ENCODE measurements around the gene IL6ST. TPM values are rescaled to one million over a fixed set of nuclear protein-coding genes. Genes with fewer than 3 reads are reported as not detected.

IL6ST gene
- total RNA-seq, 3 donors from 2014 or later: 78.0 to 209 (median 126) TPM

- ATAC-seq: no peak
- no peaks in the 10 kb centered on the region for H3K4me1 ChIP-seq (ENCODE audit: low read depth)
- no peak for TF ChIP-seq CTCF (IDR thresholded peaks at IDR 0.05)
- intact Hi-C loops (cut with DNase I, micrococcal nuclease): no loop called here
- no peaks in the 10 kb centered on the region for H3K36me3 ChIP-seq (ENCODE audit: low read depth)
- no peaks in the 10 kb centered on the region for H3K9me3 ChIP-seq
- DNase-seq: no peak
- no peak overlapping the region for H3K4me3 ChIP-seq
These were observed 89.5 kb downstream of the IL6ST start for GRCh38 chr5:55905251-55905650.

- intact Hi-C loops (cut with DNase I, micrococcal nuclease): no loop called here
- Histone ChIP-seq H3K4me3 (no peak overlapping the region), H3K9me3 (no peaks in the 10 kb centered on the region), H3K4me1 (ENCODE audit: low read depth) (no peaks in the 10 kb centered on the region), H3K36me3 (ENCODE audit: low read depth) (no peaks in the 10 kb centered on the region)
- ATAC-seq (no peak), DNase-seq (no peak)
- no peak for TF ChIP-seq CTCF (IDR thresholded peaks at IDR 0.05)
These were observed 90.6 kb downstream of the IL6ST start for GRCh38 chr5:55904152-55904551.

- Histone ChIP-seq H3K36me3 (ENCODE audit: low read depth) (no peaks in the 10 kb centered on the region), H3K4me3 (no peak overlapping the region), H3K9me3 (no peaks in the 10 kb centered on the region), H3K4me1 (ENCODE audit: low read depth) (no peaks in the 10 kb centered on the region)
- ATAC-seq: peak; percentile 36
- no peak for DNase-seq
- intact Hi-C loops (cut with DNase I, micrococcal nuclease): no loop called here
- no peak for TF ChIP-seq CTCF (IDR thresholded peaks at IDR 0.05)
These were observed 91.6 kb downstream of the IL6ST start for GRCh38 chr5:55903121-55903701.

GRCh38 chr5:55902696-55903095 is 92.1 kb downstream of the IL6ST start:
- no peaks in the 10 kb centered on the region for H3K9me3 ChIP-seq
- no peak overlapping the region for H3K4me3 ChIP-seq
- no peaks in the 10 kb centered on the region for H3K4me1 ChIP-seq (ENCODE audit: low read depth)
- intact Hi-C loops (cut with DNase I, micrococcal nuclease): no loop called here
- no peak for DNase-seq
- ATAC-seq: no peak
- no peaks in the 10 kb centered on the region for H3K36me3 ChIP-seq (ENCODE audit: low read depth)
- no peak for TF ChIP-seq CTCF (IDR thresholded peaks at IDR 0.05)

GRCh38 chr5:55900776-55901175 is 94.0 kb downstream of the IL6ST start:
- no peak overlapping the region for H3K4me3 ChIP-seq
- no peak for ATAC-seq
- no peak for DNase-seq
- TF ChIP-seq CTCF (IDR thresholded peaks at IDR 0.05): no peak
- no peaks in the 10 kb centered on the region for H3K36me3 ChIP-seq (ENCODE audit: low read depth)
- intact Hi-C loops (cut with DNase I, micrococcal nuclease): no loop called here
- H3K4me1 ChIP-seq (ENCODE audit: low read depth): no peaks in the 10 kb centered on the region
- H3K9me3 ChIP-seq: no peaks in the 10 kb centered on the region

GRCh38 chr5:55900068-55900467 is 94.7 kb downstream of the IL6ST start:
- intact Hi-C loops (cut with DNase I, micrococcal nuclease): no loop called here
- no peak overlapping the region for H3K4me3 ChIP-seq

More at GRCh38 chr5:55900068-55900467, 94.7 kb downstream of the IL6ST start:
- Histone ChIP-seq H3K36me3 (ENCODE audit: low read depth) (no peaks in the 10 kb centered on the region), H3K4me1 (ENCODE audit: low read depth) (no peaks in the 10 kb centered on the region), H3K9me3 (no peaks in the 10 kb centered on the region)
- DNase-seq (no peak), ATAC-seq (no peak)
- TF ChIP-seq CTCF (IDR thresholded peaks at IDR 0.05): no peak

All from mucosa of descending colon (tissue), 3 donors.